Body of pancreas (tissue), 4 donors: ENCODE measurements around the gene GRAMD2A.

ENCODE experiments used
- CTCF ChIP-seq, 7 experiments: fragments of 450-650 bp in 4 of 7; fragments of 200-600 bp in 3 of 7; sonication (generic) in 3 of 7; IDR thresholded peaks; one replicate each; pipeline ENCODE4 v1.5.1; 2016 to 2019; ENCODE audit warnings: antibody characterized with exemption in 7 of 7
- POLR2A ChIP-seq, 3 donors: fragments of 450-650 bp; IDR thresholded peaks; one replicate each; pipeline ENCODE4 v1.6.1; 2016; ENCODE audit warnings: antibody characterized with exemption in 3 of 3, mild to moderate bottlenecking in 2 of 3

GRCh38 chr15:72205273-72205672, 7.7 kb upstream of the GRAMD2A start:
- no peak for TF ChIP-seq POLR2A (IDR thresholded peaks at IDR 0.05)
- no peak for TF ChIP-seq CTCF (IDR thresholded peaks at IDR 0.05)
